ENCODE measurements around the gene PIP5K1C. TPM values are rescaled to one million over a fixed set of nuclear protein-coding genes. Genes with fewer than 3 reads are reported as not detected.

Gene PIP5K1C
- total RNA-seq, 4 donors from 2014 or later, result 73.2 to 180 (median 99.9) TPM

- no peaks in the 10 kb centered on the region for H3K27me3 ChIP-seq
- 82% methylated on average over 25 of the region's 31 CpGs for WGBS
- H3K9me3 ChIP-seq, result no peaks in the 10 kb centered on the region
- peaks cover 8 to 51% (median 28%) of the 10 kb centered on the region in 4 donors for H3K4me1 ChIP-seq
- TF ChIP-seq CTCF (IDR thresholded peaks at IDR 0.05), result peak in 1 of 3 experiments; percentile 8
- TF ChIP-seq EP300 (IDR thresholded peaks at IDR 0.05), result no peak
- no peak for TF ChIP-seq POLR2AphosphoS5 (IDR thresholded peaks at IDR 0.05)
- peaks cover 26 to 84% (median 74%) of the 10 kb centered on the region in 4 donors for H3K36me3 ChIP-seq
- H3K27ac ChIP-seq (replicated peaks in 1 of 4), result peak overlapping the region in 1 of 4 donors; percentile 49
- intact Hi-C loops (cut with DNase I), result loop anchor here (1.0 to 5.0 kb wide), 4 partner anchors 32 to 74 kb away; partner anchors contain the start of gene MFSD12
- DNase-seq (ENCODE audit: extremely low spot score), result no peak
- peak overlapping the region in 1 of 4 donors; percentile 18 for H3K4me3 ChIP-seq
Measured at GRCh38 chr19:3618811-3619630, 81.2 kb downstream of the PIP5K1C start.

DNA sequence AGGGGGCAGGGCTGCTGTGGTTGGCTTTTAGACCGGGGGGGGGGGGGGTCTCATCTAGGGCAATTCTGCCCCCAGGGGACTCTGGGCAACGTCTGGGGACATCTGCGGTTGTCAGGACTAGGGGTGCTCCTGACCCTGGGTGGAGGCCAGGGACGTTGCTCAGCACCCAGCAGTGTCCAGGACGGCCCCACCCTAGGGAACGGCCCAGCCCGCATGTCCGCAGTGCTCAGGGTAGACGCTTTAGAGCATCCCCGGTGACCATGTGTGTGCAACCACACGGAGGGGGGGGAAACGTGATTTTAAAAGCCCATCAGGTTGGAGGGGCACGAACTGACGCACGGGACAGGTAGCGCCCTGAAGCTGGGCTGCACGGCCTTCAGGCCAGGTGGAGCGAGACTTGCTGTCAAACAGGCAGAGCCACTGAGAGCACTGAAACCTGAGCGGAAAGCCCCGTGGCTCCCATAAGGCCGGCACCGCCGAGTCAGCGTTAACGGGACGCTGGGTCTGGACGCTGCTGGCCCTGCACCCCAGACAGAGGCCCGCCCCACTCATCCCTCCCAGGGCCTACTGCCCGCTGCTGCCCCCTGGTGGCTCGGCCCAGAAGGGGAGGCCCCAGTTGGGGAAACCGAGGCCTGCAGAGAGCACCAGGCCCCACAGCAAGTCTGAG is 82.0 kb downstream of the PIP5K1C start:
- Histone ChIP-seq H3K36me3 (peaks cover 23 to 81% (median 72%) of the 10 kb centered on the region in 4 donors), H3K27me3 (no peaks in the 10 kb centered on the region), H3K27ac (replicated peaks in 1 of 4) (peak overlapping the region; percentile 38 to 70 (median 50)), H3K9me3 (no peaks in the 10 kb centered on the region), H3K4me1 (peaks cover 8 to 53% (median 34%) of the 10 kb centered on the region in 4 donors), H3K4me3 (peak overlapping the region; percentile 18 to 39 (median 26))
- no peak for TF ChIP-seq EP300 (IDR thresholded peaks at IDR 0.05)
- TF ChIP-seq CTCF (IDR thresholded peaks at IDR 0.05), result peak; percentile 98 to 99 (median 98)
- peak in 1 of 2 donors; percentile 65 for TF ChIP-seq POLR2AphosphoS5 (IDR thresholded peaks at IDR 0.05)
- intact Hi-C loops (cut with DNase I), result loop anchor here (1.0 to 5.0 kb wide), 4 partner anchors 31 to 73 kb away; partner anchors contain the start of gene MFSD12
- WGBS, result 60% methylated on average over 5 of the region's 31 CpGs
- no peak for DNase-seq (ENCODE audit: extremely low spot score)

DNA sequence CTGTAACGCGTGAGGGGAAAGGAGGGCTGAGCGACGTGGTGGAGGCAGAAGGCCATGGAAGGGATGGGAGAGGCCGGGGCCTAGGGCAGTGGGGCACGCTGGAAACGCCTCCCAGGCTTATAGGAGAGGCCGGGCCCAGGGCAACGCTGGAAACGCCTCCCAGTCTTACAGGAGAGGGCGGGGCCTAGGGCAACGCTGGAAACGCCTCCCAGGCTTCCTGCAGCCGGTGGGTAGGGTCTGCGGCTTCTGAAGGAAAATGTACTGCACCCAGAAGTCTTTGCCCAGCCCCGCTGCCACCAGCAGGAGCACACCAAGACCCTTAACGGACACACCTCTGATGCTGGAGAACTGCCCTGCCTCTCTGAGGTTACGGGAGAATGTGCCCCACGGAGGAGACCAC is 82.8 kb downstream of the PIP5K1C start:
- H3K27ac ChIP-seq (replicated peaks in 1 of 4), result peak overlapping the region; percentile 38 to 70 (median 50)
- 59% methylated on average over 12 of the region's 19 CpGs for WGBS
- peaks cover 8 to 61% (median 42%) of the 10 kb centered on the region in 4 donors for H3K4me1 ChIP-seq
- TF ChIP-seq EP300 (IDR thresholded peaks at IDR 0.05) (no peak), POLR2A (IDR thresholded peaks at IDR 0.05; ENCODE audit: low read depth) (no peak), POLR2AphosphoS5 (IDR thresholded peaks at IDR 0.05) (no peak)
- no peaks in the 10 kb centered on the region for H3K9me3 ChIP-seq
- H3K36me3 ChIP-seq, result peaks cover 15 to 81% (median 72%) of the 10 kb centered on the region in 4 donors
- DNase-seq (ENCODE audit: extremely low spot score), result no peak
- intact Hi-C loops (cut with DNase I), result loop anchor here (5.0 kb wide), 2 partner anchors 40 to 60 kb away; partner anchors contain the start of gene MFSD12
- no peaks in the 10 kb centered on the region for H3K27me3 ChIP-seq
- peak overlapping the region in 3 of 4 donors; percentile 18 to 37 (median 25) for H3K4me3 ChIP-seq

- no peak for DNase-seq (ENCODE audit: extremely low spot score)
- Histone ChIP-seq H3K27ac (replicated peaks in 1 of 4) (no peak overlapping the region), H3K4me1 (peaks cover 8 to 61% (median 45%) of the 10 kb centered on the region in 4 donors), H3K4me3 (no peak overlapping the region), H3K9me3 (no peaks in the 10 kb centered on the region), H3K36me3 (peaks cover 10 to 82% (median 73%) of the 10 kb centered on the region in 4 donors), H3K27me3 (no peaks in the 10 kb centered on the region)
- TF ChIP-seq EP300 (IDR thresholded peaks at IDR 0.05), result no peak
- 98% methylated on average over 6 of the region's 26 CpGs for WGBS
- intact Hi-C loops (cut with DNase I), result loop anchor here (5.0 kb wide), 2 partner anchors 38 to 58 kb away; partner anchors contain the start of gene MFSD12
Measured at GRCh38 chr19:3615524-3616135, 84.6 kb downstream of the PIP5K1C start.

DNA sequence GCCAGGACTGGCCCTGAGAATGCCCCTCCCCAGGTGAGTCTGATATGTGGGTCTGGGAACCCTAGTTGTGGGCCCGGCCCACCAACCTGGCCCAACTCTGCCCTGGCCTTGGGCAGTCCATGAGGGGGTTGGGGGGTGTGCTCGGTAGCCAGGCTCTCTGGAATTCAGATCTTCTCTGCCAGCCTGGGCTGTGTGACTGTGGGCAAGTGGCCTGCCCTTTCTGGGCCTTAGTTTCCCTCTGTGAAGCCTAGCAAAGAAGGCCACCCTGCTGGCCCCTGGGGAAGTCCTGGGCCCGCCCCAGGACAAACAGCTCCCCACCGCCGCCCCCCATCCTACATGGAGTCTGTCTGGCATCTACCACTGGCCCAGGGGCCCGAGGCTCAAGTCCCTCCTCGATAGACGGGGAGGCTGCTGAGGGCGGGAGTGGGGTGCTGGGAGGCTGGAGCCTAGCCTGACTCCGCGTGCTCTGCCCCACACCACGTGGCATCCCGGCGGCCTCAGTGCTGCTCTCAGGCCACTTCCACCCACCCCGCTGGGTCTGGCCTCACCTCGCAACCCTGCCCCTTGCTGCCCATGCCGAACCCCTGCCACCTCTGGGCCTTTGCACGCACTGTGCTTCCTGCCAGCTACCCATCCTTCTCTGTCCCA is 85.3 kb downstream of the PIP5K1C start:
- intact Hi-C loops (cut with DNase I), result loop anchor here (5.0 kb wide), 2 partner anchors 38 to 58 kb away; partner anchors contain the start of gene MFSD12
- H3K27me3 ChIP-seq, result no peaks in the 10 kb centered on the region
- peak overlapping the region in 2 of 4 donors; percentile 69 to 78 for H3K27ac ChIP-seq (replicated peaks in 1 of 4)
- H3K4me3 ChIP-seq, result no peak overlapping the region
- no peak for TF ChIP-seq EP300 (IDR thresholded peaks at IDR 0.05)
- no peak for TF ChIP-seq CTCF (IDR thresholded peaks at IDR 0.05)
- TF ChIP-seq POLR2AphosphoS5 (IDR thresholded peaks at IDR 0.05), result no peak
- no peak for TF ChIP-seq POLR2A (IDR thresholded peaks at IDR 0.05; ENCODE audit: low read depth)
- DNase-seq (ENCODE audit: extremely low spot score), result no peak
- peaks cover 10 to 75% (median 67%) of the 10 kb centered on the region in 4 donors for H3K36me3 ChIP-seq
- WGBS, result 81% methylated on average over 10 of the region's 18 CpGs
- no peaks in the 10 kb centered on the region for H3K9me3 ChIP-seq
- H3K4me1 ChIP-seq, result peaks cover 11 to 58% (median 49%) of the 10 kb centered on the region in 4 donors
